Measurements from ENCODE around the gene SH3PXD2A. TPM values are rescaled to one million over a fixed set of nuclear protein-coding genes. Genes with fewer than 3 reads are reported as not detected.

SH3PXD2A gene
- total RNA-seq, 4 donors from 2014 or later: 128 to 154 (median 136) TPM

GRCh38 chr10:103597003-103597402, 258.4 kb downstream of the SH3PXD2A start:
- TF ChIP-seq POLR2A (IDR thresholded peaks at IDR 0.05) (no peak), EP300 (IDR thresholded peaks at IDR 0.05) (no peak), CTCF (IDR thresholded peaks at IDR 0.05) (no peak)
- Histone ChIP-seq H3K36me3 (peaks cover 0 to 34% (median 0%) of the 10 kb centered on the region in 3 donors), H3K4me3 (no peak overlapping the region), H3K4me1 (peaks cover 0 to 63% (median 12%) of the 10 kb centered on the region in 4 donors), H3K27ac (peak overlapping the region in 2 of 4 donors; percentile 11 to 27), H3K9me3 (no peaks in the 10 kb centered on the region), H3K27me3 (no peaks in the 10 kb centered on the region)
- no peak for DNase-seq (ENCODE audit: low spot score in 2 of 2)
- WGBS, 2 donors: 57 to 77% methylated on average over 6 of the region's 6 CpGs

DNA sequence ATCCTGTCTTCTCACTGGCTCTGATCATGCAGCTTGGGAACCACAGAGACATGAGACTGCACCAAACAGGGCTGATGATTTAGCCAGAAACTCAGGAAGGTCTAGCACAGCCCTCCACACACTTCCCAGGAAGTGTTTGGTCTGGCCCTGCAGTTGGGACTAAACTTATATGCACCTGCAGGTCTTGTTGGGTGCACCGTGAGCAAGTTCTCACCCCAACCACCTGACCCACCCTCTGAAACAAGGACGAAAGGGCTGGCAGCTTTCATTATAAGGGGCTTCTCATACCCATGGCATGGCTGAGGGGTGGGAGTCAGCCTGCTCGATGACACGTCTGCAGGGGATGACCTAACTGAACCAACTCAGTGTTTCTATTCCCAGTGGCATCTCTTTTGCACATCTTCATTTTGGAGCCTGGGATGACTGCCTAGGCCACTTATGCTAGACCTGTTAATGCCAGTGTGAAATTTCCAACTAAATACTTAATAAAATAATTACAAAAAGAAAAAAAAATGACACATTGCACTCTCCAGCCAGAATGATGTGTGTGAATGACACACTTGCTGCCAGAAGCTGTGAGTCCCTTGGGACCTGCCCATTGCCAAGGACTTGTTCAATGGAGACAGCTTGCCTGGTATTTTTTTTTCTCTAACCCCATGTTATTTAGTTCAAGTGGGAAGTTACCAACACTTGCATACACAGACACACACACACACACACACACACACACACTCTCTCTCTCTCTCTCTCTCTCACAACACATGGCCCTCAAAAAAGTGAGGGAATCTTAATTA, 259.2 kb downstream of the SH3PXD2A start:
- no peak overlapping the region for H3K4me3 ChIP-seq
- TF ChIP-seq CTCF (IDR thresholded peaks at IDR 0.05): no peak
- no peak for TF ChIP-seq EP300 (IDR thresholded peaks at IDR 0.05)
- no peak for TF ChIP-seq POLR2A (IDR thresholded peaks at IDR 0.05)
- 61 to 71% methylated on average over 4 of the region's 4 CpGs for WGBS, 2 donors
- no peaks in the 10 kb centered on the region for H3K27me3 ChIP-seq
- H3K27ac ChIP-seq: peak overlapping the region in 2 of 4 donors; percentile 23 to 27
- no peaks in the 10 kb centered on the region for H3K9me3 ChIP-seq
- DNase-seq (ENCODE audit: low spot score in 2 of 2): no peak
- peaks cover 0 to 54% (median 11%) of the 10 kb centered on the region in 4 donors for H3K4me1 ChIP-seq
- H3K36me3 ChIP-seq: peaks cover 0 to 25% (median 0%) of the 10 kb centered on the region in 3 donors

GRCh38 chr10:103593022-103593570, 262.3 kb downstream of the SH3PXD2A start:
- H3K9me3 ChIP-seq: peaks cover 0 to 5% (median 0%) of the 10 kb centered on the region in 4 donors
- peaks cover 0 to 43% (median 0%) of the 10 kb centered on the region in 3 donors for H3K36me3 ChIP-seq
- peaks cover 0 to 24% (median 0%) of the 10 kb centered on the region in 4 donors for H3K4me1 ChIP-seq
- no peaks in the 10 kb centered on the region for H3K27me3 ChIP-seq
- 76 to 93% methylated on average over 3 of the region's 3 CpGs for WGBS, 2 donors
- DNase-seq (ENCODE audit: low spot score in 2 of 2): no peak
- H3K4me3 ChIP-seq: no peak overlapping the region
- TF ChIP-seq EP300 (IDR thresholded peaks at IDR 0.05) (no peak), CTCF (IDR thresholded peaks at IDR 0.05) (no peak), POLR2A (IDR thresholded peaks at IDR 0.05) (no peak)
- no peak overlapping the region for H3K27ac ChIP-seq

- WGBS, 2 donors: 73 to 78% methylated on average over 11 to 15 of the region's 15 CpGs
- Histone ChIP-seq H3K4me1 (peaks cover 0 to 19% (median 0%) of the 10 kb centered on the region in 4 donors), H3K9me3 (peaks cover 0 to 12% (median 0%) of the 10 kb centered on the region in 4 donors), H3K27ac (peak overlapping the region in 2 of 4 donors; percentile 4 to 20), H3K4me3 (no peak overlapping the region), H3K36me3 (peaks cover 0 to 49% (median 0%) of the 10 kb centered on the region in 3 donors), H3K27me3 (no peaks in the 10 kb centered on the region)
- TF ChIP-seq POLR2A (IDR thresholded peaks at IDR 0.05): no peak
- TF ChIP-seq EP300 (IDR thresholded peaks at IDR 0.05): no peak
- TF ChIP-seq CTCF (IDR thresholded peaks at IDR 0.05): peak; percentile 30 to 40 (median 39)
- no peak for DNase-seq (ENCODE audit: low spot score in 2 of 2)
These were observed 263.0 kb downstream of the SH3PXD2A start for GRCh38 chr10:103592186-103593021.
